Esophagus squamous epithelium (tissue), 5 donors: ENCODE data around the gene MBD3L2. TPM values are rescaled to one million over a fixed set of nuclear protein-coding genes. Genes with fewer than 3 reads are reported as not detected.

ENCODE experiments used
- DNase-seq: peaks from one replicate; lab custom pipeline; 2025; lab: John Stamatoyannopoulos, UW
- H3K27ac ChIP-seq, 4 donors: fragments of 200-600 bp; sonication (generic); one replicate each; pipeline ENCODE4 v1.5.1; 2016 to 2019; ENCODE audit warnings: mild to moderate bottlenecking in 1 of 4
- H3K27me3 ChIP-seq, 4 donors: fragments of 200-600 bp; sonication (generic); 1 replicate in 3 of 4; 2 replicates in 1 of 4; pipeline versions ENCODE4 v1.5.1 to v1.6.0; 2017 to 2021; ENCODE audit warnings: antibody characterized with exemption in 1 of 4
- H3K36me3 ChIP-seq, 3 donors: fragments of 200-600 bp; sonication (generic); one replicate each; pipeline ENCODE4 v1.5.1; 2016 to 2019
- H3K4me1 ChIP-seq, 3 donors: fragments of 200-600 bp; sonication (generic); one replicate each; pipeline ENCODE4 v1.5.1; 2017 to 2019
- H3K4me3 ChIP-seq, 4 donors: fragments of 200-600 bp; sonication (generic); 1 replicate in 3 of 4; 2 replicates in 1 of 4; pipeline ENCODE4 v1.5.1; 2016 to 2019; ENCODE audit warnings: mild to moderate bottlenecking in 2 of 4, moderate library complexity in 1 of 4
- H3K9me3 ChIP-seq, 3 donors: fragments of 200-600 bp; sonication (generic); one replicate each; pipeline ENCODE4 v1.5.1; 2016 to 2019
- CTCF ChIP-seq, 6 experiments: fragments of 450-650 bp in 4 of 6; fragments of 200-600 bp in 2 of 6; sonication (generic) in 2 of 6; IDR thresholded peaks; one replicate each; pipeline ENCODE4 v1.5.1; 2016 to 2019; ENCODE audit warnings: antibody characterized with exemption in 6 of 6, mild to moderate bottlenecking in 4 of 6, moderate library complexity in 4 of 6
- POLR2A ChIP-seq, 4 donors: fragments of 450-650 bp; IDR thresholded peaks; one replicate each; pipeline ENCODE4 v1.6.1; 2017; ENCODE audit warnings: antibody characterized with exemption in 4 of 4, mild to moderate bottlenecking in 4 of 4, moderate library complexity in 3 of 4
- WGBS, 2 donors: methylation state at CpG; one replicate each; pipeline ENCODE4 v1.1.5; 2018; 5-methylcytosine and 5-hydroxymethylcytosine counted together
- intact Hi-C: fragments of 100-400 bp; cut with DNase I; formaldehyde crosslinking; loops from one replicate; pipeline ENCODE4 v1.15.0; 2022
- total RNA-seq, 4 donors: library from RNA; depleted of rRNA; stranded (reverse); fragments of >200 nt; gene quantifications; one replicate each; pipeline ENCODE4 v1.1.0, GENCODE V29; 2016
- donor health status: DM: yes; HTN: yes; CAD: no.

The MBD3L2 gene
- total RNA-seq, 4 donors from 2014 or later = not detected

GRCh38 chr19:7069042-7069903, 20.2 kb downstream of the MBD3L2 start, which contains the start of gene ZNF557:
Gene ZNF557 (plus strand): TSS chr19:7069703. CDS start chr19:7075075, 5,372 bp downstream.
- H3K36me3 ChIP-seq = peaks cover 0 to 38% (median 20%) of the 10 kb centered on the region in 3 donors
- peak in 3 of 4 donors; percentile 10 to 66 (median 38) for TF ChIP-seq POLR2A (IDR thresholded peaks at IDR 0.05)
- peak in 2 of 6 experiments; percentile 2 to 11 for TF ChIP-seq CTCF (IDR thresholded peaks at IDR 0.05)
- H3K27me3 ChIP-seq = no peaks in the 10 kb centered on the region
- H3K9me3 ChIP-seq = no peaks in the 10 kb centered on the region
- peak; percentile 97 for DNase-seq
- intact Hi-C loops = no loop called here
- peak within 1 kb of the TSS; percentile 80 to 98 (median 88) for H3K4me3 ChIP-seq
- H3K4me1 ChIP-seq = peaks cover 6 to 15% (median 7%) of the 10 kb centered on the region in 3 donors
- peak within 1 kb of the TSS; percentile 84 to 90 (median 87) for H3K27ac ChIP-seq
- WGBS, 2 donors = 1 to 8% methylated on average over 7 to 13 of the region's 56 CpGs

- no peak for DNase-seq
- Histone ChIP-seq H3K4me3 (peak overlapping the region; percentile 80 to 98 (median 88)), H3K9me3 (peaks cover 0 to 3% (median 0%) of the 10 kb centered on the region in 3 donors), H3K27ac (peak overlapping the region; percentile 84 to 90 (median 87)), H3K4me1 (peaks cover 6 to 15% (median 7%) of the 10 kb centered on the region in 3 donors), H3K27me3 (no peaks in the 10 kb centered on the region), H3K36me3 (peaks cover 3 to 44% (median 24%) of the 10 kb centered on the region in 3 donors)
- TF ChIP-seq CTCF (IDR thresholded peaks at IDR 0.05) = peak in 1 of 6 experiments; percentile 1
- TF ChIP-seq POLR2A (IDR thresholded peaks at IDR 0.05) = no peak
- WGBS, 2 donors = 0% methylated on average over 4 of the region's 12 CpGs
- intact Hi-C loops = no loop called here
These were observed 20.7 kb downstream of the MBD3L2 start for GRCh38 chr19:7069904-7070226.

GRCh38 chr19:7072541-7072940, 23.4 kb downstream of the MBD3L2 start:
- peaks cover 28 to 71% (median 50%) of the 10 kb centered on the region in 3 donors for H3K36me3 ChIP-seq
- intact Hi-C loops = no loop called here
- TF ChIP-seq POLR2A (IDR thresholded peaks at IDR 0.05) (no peak), CTCF (IDR thresholded peaks at IDR 0.05) (no peak)

GRCh38 chr19:7074705-7075282, 25.7 kb downstream of the MBD3L2 start:
- H3K36me3 ChIP-seq = peaks cover 46 to 93% (median 72%) of the 10 kb centered on the region in 3 donors
- intact Hi-C loops = no loop called here
- 95 to 100% methylated on average over 6 to 8 of the region's 29 CpGs for WGBS, 2 donors

More at GRCh38 chr19:7072541-7072940, 23.4 kb downstream of the MBD3L2 start:
- no peak for DNase-seq
- H3K27me3 ChIP-seq = no peaks in the 10 kb centered on the region
- 95 to 96% methylated on average over 6 of the region's 6 CpGs for WGBS, 2 donors
- H3K4me1 ChIP-seq = peaks cover 6 to 15% (median 7%) of the 10 kb centered on the region in 3 donors
- H3K9me3 ChIP-seq = peaks cover 0 to 30% (median 16%) of the 10 kb centered on the region in 3 donors
- no peak overlapping the region for H3K4me3 ChIP-seq
- H3K27ac ChIP-seq = no peak overlapping the region

More at GRCh38 chr19:7074705-7075282, 25.7 kb downstream of the MBD3L2 start:
- no peak for TF ChIP-seq CTCF (IDR thresholded peaks at IDR 0.05)
- no peak for TF ChIP-seq POLR2A (IDR thresholded peaks at IDR 0.05)
- H3K4me1 ChIP-seq = peaks cover 6 to 14% (median 7%) of the 10 kb centered on the region in 3 donors
- peaks cover 0 to 52% (median 38%) of the 10 kb centered on the region in 3 donors for H3K9me3 ChIP-seq
- no peak for DNase-seq
- H3K4me3 ChIP-seq = no peak overlapping the region
- no peaks in the 10 kb centered on the region for H3K27me3 ChIP-seq
- H3K27ac ChIP-seq = no peak overlapping the region
